Muscle of back (tissue), 11 donors: ENCODE data around the gene PTPN13. TPM values are rescaled to one million over a fixed set of nuclear protein-coding genes. Genes with fewer than 3 reads are reported as not detected.

Experiments
- DNase-seq, 3 donors: peaks; one replicate each; pipeline versions ENCODE4 v3.0.0 to v3.0.0-alpha.2; 2013
- polyA plus RNA-seq, 10 donors: library from polyadenylated mRNA; unstranded; fragments of 120-200 nt; gene quantifications; one replicate each; pipeline ENCODE4 v1.2.1, GENCODE V29; 2013; ENCODE audit not compliant: insufficient read length in 10 of 10

The PTPN13 gene
- polyA plus RNA-seq, 10 donors, result 5.3 to 23.2 (median 5.7) TPM

GRCh38 chr4:86818841-86819240 is 224.7 kb downstream of the PTPN13 start:
- DNase-seq, result no peak

DNA sequence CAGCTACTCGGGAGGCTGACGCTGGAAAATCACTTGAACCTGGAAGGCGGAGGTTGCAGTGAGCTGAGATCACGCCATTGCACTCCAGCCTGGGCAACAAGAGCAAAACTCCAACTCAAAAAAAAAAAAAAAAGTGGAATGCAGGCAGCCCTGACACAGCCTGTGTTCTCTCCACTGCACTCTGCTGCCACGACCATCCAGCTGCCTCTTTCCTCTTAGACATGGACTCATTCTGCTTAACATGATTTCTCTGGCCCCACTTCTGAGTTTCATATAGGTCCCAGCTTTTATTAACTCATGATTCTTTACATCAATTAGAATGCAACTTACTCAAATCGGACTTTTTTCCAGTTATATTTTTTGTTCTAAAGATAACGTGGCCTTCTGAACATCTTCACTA is 225.4 kb downstream of the PTPN13 start:
- no peak for DNase-seq

DNA sequence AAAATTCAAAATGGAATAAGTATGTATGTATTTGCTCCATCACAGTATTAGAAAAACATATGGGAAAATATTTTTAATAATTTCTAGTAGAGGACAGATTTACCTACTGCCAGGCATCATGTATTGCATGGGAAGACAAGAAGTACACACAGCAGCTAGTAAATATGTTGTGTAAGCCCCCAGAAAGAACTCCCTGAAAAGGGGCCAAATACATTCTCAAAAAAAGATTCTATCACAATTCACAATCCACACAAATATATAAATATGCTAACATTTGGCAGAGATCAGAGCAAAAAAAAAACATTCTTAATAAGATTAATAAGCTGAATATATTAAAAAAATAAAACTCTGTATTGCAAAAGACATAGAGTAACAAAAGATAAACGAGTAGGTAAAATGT is 227.0 kb downstream of the PTPN13 start:
- no peak for DNase-seq

- DNase-seq, result no peak
These were observed 228.0 kb downstream of the PTPN13 start for GRCh38 chr4:86822136-86822535.

GRCh38 chr4:86825511-86825910 is 231.4 kb downstream of the PTPN13 start:
- no peak for DNase-seq

GRCh38 chr4:86831262-86832130 is 237.4 kb downstream of the PTPN13 start:
- peak in 2 of 3 donors; percentile 20 to 62 for DNase-seq

DNA sequence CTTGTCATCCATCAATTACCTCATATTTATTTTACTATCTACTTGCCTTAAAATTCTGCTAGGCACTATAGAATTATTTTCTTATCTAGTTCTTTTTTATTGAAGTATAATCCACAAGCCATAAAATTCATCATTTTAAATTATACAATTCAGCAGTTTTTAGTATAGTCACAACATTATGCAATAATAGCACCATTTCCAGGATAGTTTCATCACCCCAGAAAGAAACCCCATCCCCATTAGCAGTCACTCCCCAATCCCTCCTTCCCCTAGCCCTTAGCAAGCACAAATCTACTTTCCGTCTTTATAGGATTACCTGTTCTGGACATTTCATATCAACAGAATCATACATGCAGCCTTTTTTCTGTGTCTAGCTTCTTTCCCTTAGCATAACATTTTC is 239.5 kb downstream of the PTPN13 start:
- no peak for DNase-seq

- peak in 1 of 3 donors; percentile 23 for DNase-seq
These were observed 240.8 kb downstream of the PTPN13 start for GRCh38 chr4:86834901-86835300.

- no peak for DNase-seq
These were observed 241.6 kb downstream of the PTPN13 start for GRCh38 chr4:86835677-86836076.

DNA sequence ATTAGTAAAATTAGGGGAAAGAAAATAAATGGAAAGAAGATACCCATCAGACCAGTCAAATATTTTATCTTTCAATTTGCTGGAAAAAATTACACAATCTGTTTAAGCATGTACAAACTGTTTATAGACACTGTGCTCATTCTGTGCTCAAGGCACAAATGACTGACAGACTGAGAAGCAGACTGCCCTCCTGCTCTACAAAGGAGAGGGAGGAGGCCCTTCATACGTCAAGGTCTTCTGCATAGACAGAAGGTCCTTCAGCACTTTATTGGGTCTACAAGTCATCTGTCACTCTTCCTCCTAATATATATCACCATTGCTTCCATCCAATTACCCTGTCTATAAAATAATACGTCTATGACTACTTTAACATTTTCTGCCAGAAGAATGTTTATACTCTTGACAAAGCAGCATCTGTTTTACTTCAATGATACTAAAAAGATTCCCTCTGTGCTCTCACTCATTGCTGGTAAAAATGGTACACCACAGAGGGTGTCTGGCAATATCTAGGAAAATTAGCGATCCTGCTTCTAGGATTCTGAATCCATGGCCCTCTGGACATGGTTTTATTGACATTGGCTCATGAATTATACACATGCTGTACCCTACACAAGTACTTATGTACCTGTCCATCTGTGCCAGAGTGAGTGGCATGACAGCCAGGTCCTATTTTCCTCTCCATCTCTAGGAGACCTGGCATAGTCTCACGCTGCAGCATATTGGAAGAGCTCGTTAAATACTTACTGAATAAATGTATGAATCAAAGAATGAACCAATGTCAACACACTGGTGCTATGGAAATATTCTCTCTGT is 243.8 kb downstream of the PTPN13 start:
- no peak for DNase-seq

- no peak for DNase-seq
These were observed 246.7 kb downstream of the PTPN13 start for GRCh38 chr4:86840858-86841257.

DNA sequence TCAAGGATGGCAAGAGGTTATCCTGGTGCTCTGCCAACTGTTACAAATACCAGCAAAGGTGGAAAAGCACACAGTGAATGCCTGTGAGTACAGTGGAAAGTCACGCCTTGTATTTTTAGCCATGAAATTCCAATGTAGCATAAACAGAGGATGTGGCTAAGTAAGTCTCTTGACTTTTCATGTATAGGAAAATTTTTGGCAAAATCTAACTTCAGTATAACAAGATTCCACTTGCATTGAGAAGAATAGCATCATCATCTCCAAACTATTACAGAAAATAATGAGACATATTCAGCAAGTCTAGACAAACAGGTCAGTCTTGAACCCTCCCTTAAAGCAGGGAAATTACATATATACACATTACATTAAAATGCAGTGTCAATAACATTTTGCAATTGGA is 247.2 kb downstream of the PTPN13 start:
- DNase-seq, result no peak

DNA sequence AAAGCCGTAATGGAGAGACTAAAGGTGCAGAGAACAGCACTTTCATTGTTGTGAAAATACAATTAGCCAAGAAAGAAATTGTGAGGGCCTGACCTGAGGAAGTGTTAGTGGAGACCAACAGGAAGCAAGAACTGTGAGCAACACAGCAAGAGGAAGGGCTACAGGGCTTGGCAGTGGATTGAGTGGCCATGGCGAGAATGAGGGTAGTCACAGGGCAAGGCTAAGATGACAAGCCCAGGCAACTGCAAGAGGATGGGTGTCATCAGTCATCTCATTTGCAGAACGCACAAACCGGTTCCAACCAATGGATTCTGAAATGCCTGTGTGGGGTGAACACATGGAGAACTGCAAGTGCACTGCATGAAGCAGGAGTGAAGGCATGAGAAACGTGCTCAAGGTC is 251.5 kb downstream of the PTPN13 start:
- DNase-seq, result no peak

- no peak for DNase-seq
These were observed 252.8 kb downstream of the PTPN13 start for GRCh38 chr4:86846921-86847320.

DNA sequence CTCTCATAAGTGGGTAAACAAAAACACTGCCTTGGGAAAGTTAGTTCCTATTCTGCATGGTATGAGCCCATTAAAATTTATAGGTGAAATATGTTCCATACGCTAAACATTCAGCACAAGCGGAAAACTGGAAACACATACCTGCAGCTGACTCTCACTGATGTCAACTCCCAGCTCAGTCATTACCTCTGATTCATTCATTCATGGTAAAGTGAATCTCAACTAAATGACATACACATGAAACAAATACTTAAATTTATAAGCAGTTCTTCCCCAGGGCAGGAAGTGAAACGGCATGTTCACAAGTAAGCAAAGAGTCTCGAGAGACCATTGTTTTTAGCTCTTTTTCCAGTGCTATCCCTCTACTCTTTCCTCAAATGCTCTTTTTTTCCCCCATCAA is 253.5 kb downstream of the PTPN13 start:
- DNase-seq, result peak in 2 of 3 donors; percentile 34 to 56

- DNase-seq, result no peak
These were observed 254.0 kb downstream of the PTPN13 start for GRCh38 chr4:86848136-86848535.

DNA sequence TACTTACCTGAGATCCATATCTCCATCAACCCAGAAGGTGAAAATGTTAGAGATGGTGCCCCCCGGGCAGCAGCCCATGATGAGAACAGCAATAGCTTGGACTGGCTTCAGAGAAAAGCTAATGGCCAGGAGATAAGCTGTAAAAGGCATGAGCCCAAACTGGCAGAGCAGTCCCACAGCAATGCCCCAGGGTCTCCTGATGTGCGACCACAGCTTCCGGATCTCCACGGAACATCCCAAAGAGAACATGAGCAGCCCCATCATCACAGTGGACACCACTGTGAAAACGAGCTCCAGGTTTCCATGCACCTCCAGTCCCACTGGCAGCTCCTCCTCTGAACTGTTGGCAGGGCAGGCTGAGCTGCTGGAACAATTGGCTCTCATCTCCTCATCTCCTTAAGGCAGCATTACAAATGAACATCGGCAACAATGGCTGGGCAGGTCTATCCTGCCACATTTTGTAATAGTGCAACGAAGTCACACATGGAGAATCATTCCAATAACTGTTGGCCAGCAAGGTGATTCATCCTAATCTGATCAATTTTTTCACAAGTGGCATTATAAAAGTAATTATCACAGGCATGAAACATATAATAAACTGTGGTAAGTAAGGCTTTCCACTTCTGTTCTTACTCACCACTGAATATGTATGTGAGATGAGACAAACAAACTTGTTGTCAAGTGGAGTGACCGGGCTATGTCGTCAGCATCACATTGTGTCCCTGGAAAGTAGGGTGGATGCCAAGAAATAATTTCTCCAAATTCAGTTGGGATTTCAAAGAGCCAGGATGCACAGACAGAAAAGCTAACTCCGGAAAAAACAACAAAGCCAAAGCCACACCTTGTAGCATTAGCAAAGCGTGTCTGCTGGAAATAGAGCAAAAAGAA is 254.9 kb downstream of the PTPN13 start, which contains the start of gene SLC10A6:
Gene SLC10A6, minus strand, starts transcription at position 653 of the 888 bp plus-strand sequence. Its CDS starts 269 bp downstream, at position 384.
- peak in 2 of 3 donors; percentile 51 to 63 for DNase-seq

GRCh38 chr4:86853209-86853608 is 259.1 kb downstream of the PTPN13 start:
- DNase-seq, result no peak

DNA sequence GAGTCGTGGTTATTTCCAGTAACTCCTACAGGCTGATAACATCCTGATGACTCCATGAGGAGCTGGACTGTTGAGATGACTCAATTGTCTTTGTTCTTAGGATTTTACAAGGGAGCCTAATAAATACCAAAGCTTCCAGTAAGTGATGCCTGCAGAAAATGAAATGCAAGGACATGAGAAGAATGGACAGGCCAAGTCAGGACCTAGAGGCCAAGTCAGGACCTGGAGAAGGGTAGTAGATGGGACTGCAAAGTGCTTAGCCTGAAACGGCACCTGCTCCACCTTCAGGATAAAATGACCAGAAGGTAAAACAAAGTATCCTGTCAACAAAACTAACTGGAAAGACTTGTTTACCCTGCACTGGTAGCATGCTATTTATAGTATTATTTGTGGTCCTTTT is 261.5 kb downstream of the PTPN13 start:
- DNase-seq, result peak in 1 of 3 donors; percentile 24

DNA sequence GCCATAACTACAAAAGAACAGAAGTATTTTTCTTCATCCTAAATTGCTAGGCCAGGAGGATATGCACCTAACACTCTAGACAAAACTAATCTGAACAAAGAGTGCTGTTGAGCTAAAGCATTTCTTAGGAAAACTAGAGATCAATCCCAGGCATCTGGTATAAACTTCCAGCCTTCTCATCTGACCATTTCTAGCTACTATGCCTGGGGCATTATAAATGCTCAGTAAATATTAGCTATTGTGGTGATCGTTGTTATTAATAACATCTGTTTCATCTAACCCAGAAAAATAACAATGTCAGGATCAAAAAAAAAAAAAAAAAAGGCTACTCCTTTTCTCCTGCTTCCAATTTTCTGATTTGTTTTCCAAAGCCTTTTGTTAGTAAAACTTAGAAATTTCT is 262.8 kb downstream of the PTPN13 start:
- DNase-seq, result no peak

DNA sequence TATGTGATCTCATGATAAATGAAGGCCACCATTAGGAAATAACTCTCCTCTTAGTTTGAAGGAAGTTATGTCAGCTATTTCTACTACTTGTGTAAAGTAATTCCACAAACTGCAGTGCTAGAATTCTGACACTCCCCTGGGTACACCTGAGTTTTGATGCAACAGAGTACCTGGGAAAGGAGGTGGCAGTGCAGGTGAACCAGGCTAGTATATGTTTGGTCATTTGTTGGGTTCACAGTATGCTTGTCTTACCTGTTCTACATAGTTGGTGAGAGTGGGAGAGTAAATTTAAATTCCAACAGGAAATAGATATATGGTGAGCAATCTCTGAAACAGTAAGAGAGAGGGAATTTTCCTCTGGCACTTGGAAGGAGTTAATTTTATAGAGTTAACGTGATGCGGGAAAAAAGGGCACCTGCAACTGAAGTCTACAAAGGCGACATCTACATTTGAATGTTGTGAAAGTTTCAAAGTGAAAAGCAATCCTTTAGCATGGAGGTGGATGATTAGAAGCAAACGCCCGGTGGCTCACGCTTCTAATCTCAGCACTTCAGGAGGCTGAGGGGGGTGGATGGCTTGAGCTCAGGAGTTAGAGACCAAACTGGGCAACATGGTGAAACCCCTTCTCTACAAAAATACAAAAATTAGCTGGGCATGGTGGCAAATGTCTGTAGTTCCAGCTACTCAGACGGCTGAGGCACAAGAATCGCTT is 263.4 kb downstream of the PTPN13 start:
- DNase-seq, result no peak
